Activated CD8-positive, alpha-beta memory T cell treated with anti-CD3 and anti-CD28 coated beads for 36 hours (primary cell): ENCODE measurements around the gene TMX2. TPM values are rescaled to one million over a fixed set of nuclear protein-coding genes. Genes with fewer than 3 reads are reported as not detected.
"Not testable (repeated sequence)": the region's sequence is repeated elsewhere in the genome, so short reads cannot be mapped to it uniquely, and the experiment has no call there.

Source experiments
- CTCF ChIA-PET: fragments of 350-600 bp; sonication (Branson Sonifier 250); formaldehyde crosslinking; loops from one replicate; lab custom pipeline; 2021; ENCODE audit warnings: antibody characterized with exemption; lab: Charles Lee
- POLR2A ChIA-PET: fragments of 350-600 bp; sonication (Branson Sonifier 250); formaldehyde crosslinking; loops from one replicate; lab custom pipeline; 2021; ENCODE audit warnings: antibody characterized with exemption; lab: Charles Lee
- total RNA-seq, 2 experiments: library from RNA; stranded (reverse); gene quantifications; one replicate each; pipeline ENCODE4 v1.2.3, GENCODE V29; 2021

TMX2 gene
- total RNA-seq, 2 experiments from 2014 or later, result 115 to 116 TPM

- CTCF ChIA-PET, result interaction anchor here (1.3 kb wide), 1 partner anchor 12 kb away, joined by 3 read pairs; no protein-coding TSS in a partner anchor
- POLR2A ChIA-PET, result interaction anchor here (0.7 kb wide), 1 partner anchor 12 kb away, joined by 5 read pairs; no protein-coding TSS in a partner anchor
Measured at GRCh38 chr11:57705432-57705831, 7.0 kb upstream of the TMX2 start.

- ChIA-PET CTCF (interaction anchor here (0.6 to 1.2 kb wide), 4 partner anchors 12 to 142 kb away, joined by 3 to 5 read pairs (median 3); partner anchors contain the start of gene UBE2L6), POLR2A (interaction anchor here (0.6 kb wide), 1 partner anchor 45 kb away, joined by 6 read pairs; no protein-coding TSS in a partner anchor)
Measured at GRCh38 chr11:57709802-57710367, 2.5 kb upstream of the TMX2 start.

GRCh38 chr11:57711414-57712255, 758 bp upstream of the TMX2 start, which contains the start of gene MED19:
Gene MED19 (minus strand): TSS chr11:57712215. CDS start chr11:57712179, 36 bp downstream.
- POLR2A ChIA-PET, result interaction anchor here (0.7 to 1.1 kb wide), 4 partner anchors 26 to 60 kb away, joined by 3 to 6 read pairs (median 4); no protein-coding TSS in a partner anchor

GRCh38 chr11:57713835-57714234, 1.4 kb downstream of the TMX2 start:
- ChIA-PET CTCF (no interaction called here), POLR2A (no interaction called here)

More at GRCh38 chr11:57711414-57712255, 758 bp upstream of the TMX2 start, which contains the start of gene MED19:
- CTCF ChIA-PET, result interaction anchor here (0.9 to 1.0 kb wide), 2 partner anchors 70 to 144 kb away, joined by 3 to 4 read pairs; partner anchors contain the start of gene UBE2L6

GRCh38 chr11:57716726-57717125, 4.3 kb downstream of the TMX2 start:
- CTCF ChIA-PET, POLR2A ChIA-PET: not testable (repeated sequence)

GRCh38 chr11:57727185-57727584, 14.8 kb downstream of the TMX2 start:
- POLR2A ChIA-PET, result no interaction called here
- CTCF ChIA-PET, result no interaction called here

- ChIA-PET CTCF (no interaction called here), POLR2A (no interaction called here)
Measured at GRCh38 chr11:57728829-57729228, 16.4 kb downstream of the TMX2 start.

GRCh38 chr11:57729479-57729878, 17.1 kb downstream of the TMX2 start:
- ChIA-PET CTCF (no interaction called here), POLR2A (no interaction called here)

GRCh38 chr11:57732661-57733060, 20.3 kb downstream of the TMX2 start:
- POLR2A ChIA-PET, result interaction anchor here (0.7 kb wide), 1 partner anchor 390 kb away, joined by 8 read pairs; no protein-coding TSS in a partner anchor
- CTCF ChIA-PET, result no interaction called here

GRCh38 chr11:57735619-57736298, 23.4 kb downstream of the TMX2 start:
- POLR2A ChIA-PET, result no interaction called here
- CTCF ChIA-PET, result no interaction called here

- ChIA-PET POLR2A (interaction anchor here (0.7 to 1.2 kb wide), 9 partner anchors 10 to 786 kb away, joined by 3 to 4 read pairs (median 3); partner anchors contain the start of genes MED19, TMX2 and ZDHHC5), CTCF (interaction anchor here (1.0 kb wide), 2 partner anchors 59 to 783 kb away, joined by 3 to 5 read pairs; no protein-coding TSS in a partner anchor)
Measured at GRCh38 chr11:57741132-57742086, 29.0 kb downstream of the TMX2 start, which contains the start of gene SELENOH. Gene SELENOH (plus strand): TSS chr11:57741491. CDS start chr11:57741596, 105 bp downstream.

- POLR2A ChIA-PET, result interaction anchor here (0.8 to 1.2 kb wide), 3 partner anchors 13 to 407 kb away, joined by 3 read pairs; partner anchors contain the start of genes MED19 and TMX2
- CTCF ChIA-PET, result interaction anchor here (1.0 kb wide), 1 partner anchor 782 kb away, joined by 3 read pairs; no protein-coding TSS in a partner anchor
Measured at GRCh38 chr11:57742087-57742452, 29.7 kb downstream of the TMX2 start.

GRCh38 chr11:57744357-57744756, 32.0 kb downstream of the TMX2 start:
- POLR2A ChIA-PET, result interaction anchor here (0.5 to 1.1 kb wide), 2 partner anchors 16 to 32 kb away, joined by 3 read pairs; partner anchors contain the start of genes MED19 and TMX2
- CTCF ChIA-PET, result interaction anchor here (0.8 kb wide), 1 partner anchor 8 kb away, joined by 3 read pairs; no protein-coding TSS in a partner anchor

- POLR2A ChIA-PET, result no interaction called here
- CTCF ChIA-PET, result interaction anchor here (1.6 kb wide), 1 partner anchor 287 kb away, joined by 3 read pairs; no protein-coding TSS in a partner anchor
Measured at GRCh38 chr11:57745206-57745605, 32.8 kb downstream of the TMX2 start.

GRCh38 chr11:57746920-57747319, 34.5 kb downstream of the TMX2 start:
- ChIA-PET POLR2A (interaction anchor here (0.6 to 0.7 kb wide), 2 partner anchors 10 to 774 kb away, joined by 4 to 11 read pairs; no protein-coding TSS in a partner anchor), CTCF (interaction anchor here (1.1 to 1.6 kb wide), 2 partner anchors 48 to 289 kb away, joined by 3 read pairs; no protein-coding TSS in a partner anchor)

- ChIA-PET POLR2A (no interaction called here), CTCF (interaction anchor here (0.9 kb wide), 1 partner anchor 13 kb away, joined by 3 read pairs; no protein-coding TSS in a partner anchor)
Measured at GRCh38 chr11:57751176-57751575, 38.8 kb downstream of the TMX2 start.

- POLR2A ChIA-PET, result no interaction called here
- CTCF ChIA-PET, result interaction anchor here (0.9 to 1.2 kb wide), 3 partner anchors 7 to 43 kb away, joined by 3 to 4 read pairs (median 3); no protein-coding TSS in a partner anchor
Measured at GRCh38 chr11:57751676-57752253, 39.4 kb downstream of the TMX2 start, which contains the start of gene BTBD18. Gene BTBD18 (minus strand): TSS chr11:57751819. CDS start chr11:57751188, 631 bp downstream.
